Lower leg skin (tissue), 4 donors: ENCODE results near the gene GEMIN7. TPM values are rescaled to one million over a fixed set of nuclear protein-coding genes. Genes with fewer than 3 reads are reported as not detected.
"Not testable (repeated sequence)": the region's sequence is repeated elsewhere in the genome, so short reads cannot be mapped to it uniquely, and the experiment has no call there.

Experiments used
- DNase-seq, 2 donors: peaks; one replicate each; pipeline ENCODE4 v3.0.0-alpha.2; 2019; ENCODE audit warnings: low spot score in 2 of 2
- H3K4me3 ChIP-seq: fragments of 200-600 bp; sonication (generic); 2 replicates; pipeline ENCODE4 v1.5.1; 2017; ENCODE audit warnings: mild to moderate bottlenecking, low read depth; ENCODE audit not compliant: poor library complexity, severe bottlenecking
- CTCF ChIP-seq, 3 donors: fragments of 450-650 bp; IDR thresholded peaks; one replicate each; pipeline ENCODE4 v1.5.1; 2016; ENCODE audit warnings: antibody characterized with exemption in 3 of 3, mild to moderate bottlenecking in 3 of 3, moderate library complexity in 2 of 3
- POLR2A ChIP-seq, 2 donors: fragments of 450-650 bp; IDR thresholded peaks; one replicate each; pipeline ENCODE4 v1.6.1; 2016 to 2017; ENCODE audit warnings: antibody characterized with exemption in 2 of 2, mild to moderate bottlenecking in 1 of 2, moderate library complexity in 1 of 2
- WGBS, 2 donors: methylation state at CpG; one replicate each; pipeline ENCODE4 v1.1.5; 2018; 5-methylcytosine and 5-hydroxymethylcytosine counted together
- intact Hi-C: fragments of 100-400 bp; cut with DNase I; formaldehyde crosslinking; loops from one replicate; pipeline ENCODE4 v1.15.0; 2023; ENCODE audit warnings: low total_unique reads
- total RNA-seq, 4 donors: library from RNA; depleted of rRNA; stranded (reverse); fragments of >200 nt; gene quantifications; one replicate each; pipeline ENCODE4 v1.1.0, GENCODE V29; 2016

GEMIN7 gene
- total RNA-seq, 4 donors from 2014 or later: 11.8 to 24.9 (median 21.5) TPM

DNA sequence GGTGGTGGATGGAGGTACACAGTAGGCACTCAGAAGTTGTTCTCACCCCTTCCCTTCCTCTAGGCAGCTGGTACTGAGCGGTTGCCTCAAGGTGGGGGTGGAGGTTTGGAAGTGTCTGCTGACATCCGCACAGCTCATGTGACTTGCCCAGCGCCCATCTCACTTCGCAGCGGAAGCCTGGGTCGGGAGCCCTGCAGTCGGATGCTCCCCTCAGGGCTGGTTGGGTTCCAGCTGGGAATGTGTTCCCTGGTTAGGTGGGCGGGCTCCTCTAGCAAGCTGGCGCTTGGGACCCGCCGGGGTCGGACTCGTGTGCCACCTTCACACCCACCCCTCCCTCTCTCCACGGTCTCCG, 24.1 kb downstream of the GEMIN7 start:
- no peak overlapping the region for H3K4me3 ChIP-seq
- WGBS, 2 donors: 53 to 57% methylated on average over 12 to 15 of the region's 15 CpGs
- TF ChIP-seq CTCF (IDR thresholded peaks at IDR 0.05) (no peak), POLR2A (IDR thresholded peaks at IDR 0.05) (no peak)
- no peak for DNase-seq
- intact Hi-C loops: no loop called here

DNA sequence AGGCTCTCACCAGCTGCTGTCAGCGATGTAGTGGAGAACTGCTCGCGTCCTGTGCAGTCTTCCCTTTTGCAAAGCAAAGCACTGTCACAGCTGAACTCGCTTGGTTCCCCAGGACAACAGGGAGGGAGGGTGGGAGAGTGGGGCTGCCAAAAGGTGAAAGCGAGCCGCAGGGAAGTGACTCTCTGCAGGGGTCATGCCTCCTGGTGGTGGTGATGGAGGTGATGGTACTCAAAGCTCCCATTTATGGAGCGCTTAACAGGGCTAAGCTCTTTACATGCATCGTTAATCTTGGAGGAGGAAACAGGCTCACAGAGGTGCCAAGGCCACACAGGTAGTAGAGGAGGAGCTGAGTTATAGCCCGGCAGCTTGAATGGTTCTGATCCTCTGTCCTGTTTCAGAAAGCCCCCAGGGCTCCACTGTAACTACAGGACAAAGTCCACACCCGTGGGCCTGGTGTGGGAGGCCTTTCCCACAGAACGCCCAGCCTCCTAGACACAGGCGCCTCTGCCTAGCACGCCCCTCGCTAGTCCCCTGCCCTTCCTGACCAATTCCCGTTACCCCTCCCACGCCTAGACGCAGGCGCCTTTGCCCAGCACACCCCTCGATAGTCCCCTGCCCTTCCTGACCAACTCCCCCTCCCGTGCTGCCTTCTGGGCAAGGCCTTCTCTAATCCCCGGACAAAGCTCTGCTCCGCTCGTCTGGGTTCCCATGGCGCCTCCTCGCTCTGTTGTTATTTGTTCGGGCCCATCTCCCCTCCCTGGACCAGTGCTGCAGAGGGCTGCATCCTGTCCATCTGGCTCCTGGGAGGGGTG, 24.7 kb downstream of the GEMIN7 start:
- H3K4me3 ChIP-seq: no peak overlapping the region
- TF ChIP-seq CTCF (IDR thresholded peaks at IDR 0.05) (no peak), POLR2A (IDR thresholded peaks at IDR 0.05) (no peak)
- 52 to 59% methylated on average over 26 of the region's 26 CpGs for WGBS, 2 donors
- intact Hi-C loops: no loop called here
- DNase-seq: no peak

DNA sequence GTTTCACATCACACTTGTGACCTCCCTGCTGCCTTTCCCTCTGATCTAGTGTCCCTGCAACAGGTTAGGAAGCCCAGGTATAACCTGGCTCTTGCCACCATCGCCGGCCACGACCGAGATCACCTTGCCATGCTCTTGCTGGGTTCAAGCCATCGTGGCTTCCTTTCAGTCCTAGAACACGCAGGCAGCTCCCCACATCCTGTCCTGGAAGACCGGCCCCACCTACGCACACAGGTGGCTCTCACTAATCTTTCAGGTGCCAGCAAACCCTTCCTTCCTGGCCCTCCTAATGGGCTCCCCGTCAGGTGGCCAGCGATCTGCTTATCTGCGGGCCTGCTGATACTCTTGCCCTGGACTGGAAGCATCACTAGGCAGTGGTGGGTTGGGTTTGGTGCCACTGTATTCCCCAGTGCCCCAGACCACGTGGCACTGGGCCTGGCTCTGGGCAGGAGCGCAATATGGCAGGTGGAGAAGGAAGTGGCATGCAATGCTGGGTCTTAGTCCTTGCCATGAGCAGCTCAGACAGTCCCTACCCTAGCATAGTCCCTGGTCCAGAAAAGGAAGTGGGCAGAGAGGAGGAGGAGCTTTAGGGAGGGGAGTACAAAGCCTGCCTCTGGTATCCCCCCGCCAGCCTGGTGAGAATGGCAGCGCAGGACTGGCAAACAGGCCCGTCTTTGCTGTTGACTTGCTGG, 25.7 kb downstream of the GEMIN7 start:
- TF ChIP-seq POLR2A (IDR thresholded peaks at IDR 0.05) (no peak), CTCF (IDR thresholded peaks at IDR 0.05) (no peak)
- 80 to 89% methylated on average over 16 of the region's 16 CpGs for WGBS, 2 donors
- DNase-seq: no peak
- intact Hi-C loops: no loop called here
- no peak overlapping the region for H3K4me3 ChIP-seq

DNA sequence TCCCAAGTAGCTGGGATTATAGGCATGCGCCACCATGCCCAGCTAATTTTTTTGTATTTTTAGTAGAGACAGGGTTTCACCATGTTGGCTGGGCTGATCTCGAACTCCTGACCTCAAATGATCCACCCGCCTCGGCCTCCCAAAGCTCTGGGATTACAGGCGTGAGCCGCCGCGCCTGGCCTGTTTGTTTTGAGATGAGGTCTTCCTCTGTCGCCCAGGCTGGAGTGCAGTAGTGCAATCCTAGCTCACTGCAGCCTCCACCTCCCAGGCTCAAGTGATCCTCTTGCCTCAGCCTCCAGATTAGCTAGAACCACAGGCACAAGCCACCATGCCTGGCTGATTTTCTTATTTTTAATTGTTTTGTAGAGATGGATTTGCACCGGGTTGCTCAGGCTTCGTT, 27.3 kb downstream of the GEMIN7 start:
- H3K4me3 ChIP-seq, intact Hi-C loops, DNase-seq: not testable (repeated sequence)
- WGBS, 2 donors: 93 to 94% methylated on average over 11 of the region's 11 CpGs

- intact Hi-C loops: no loop called here
- TF ChIP-seq CTCF (IDR thresholded peaks at IDR 0.05) (no peak), POLR2A (IDR thresholded peaks at IDR 0.05) (no peak)
- no peak for DNase-seq
- 80 to 81% methylated on average over 12 of the region's 12 CpGs for WGBS, 2 donors
- H3K4me3 ChIP-seq: no peak overlapping the region
Observed at GRCh38 chr19:45107621-45108150, 28.6 kb downstream of the GEMIN7 start.

DNA sequence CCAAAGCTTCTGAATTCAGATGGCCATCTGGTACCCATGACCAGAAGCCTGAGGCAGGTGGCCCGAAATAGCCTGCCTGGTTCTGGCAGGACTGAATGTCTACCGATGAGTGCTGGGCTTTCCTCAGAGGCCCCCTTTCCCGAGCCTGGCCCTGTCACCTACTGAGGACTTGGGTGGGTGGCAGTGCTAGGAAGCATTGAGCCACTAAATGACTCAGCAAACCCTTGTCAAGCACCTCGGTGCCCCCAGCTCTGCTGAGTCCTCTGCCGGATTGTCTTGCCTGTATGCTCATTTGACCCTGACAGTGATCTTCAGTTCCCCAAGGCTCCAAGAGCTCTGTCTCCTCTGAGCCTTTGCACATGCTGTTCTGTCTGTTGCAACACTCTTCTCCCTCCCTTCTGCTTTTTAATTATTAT, 31.8 kb downstream of the GEMIN7 start:
- 74 to 76% methylated on average over 5 of the region's 5 CpGs for WGBS, 2 donors
- DNase-seq: no peak
- intact Hi-C loops: no loop called here
- no peak overlapping the region for H3K4me3 ChIP-seq
- TF ChIP-seq POLR2A (IDR thresholded peaks at IDR 0.05) (no peak), CTCF (IDR thresholded peaks at IDR 0.05) (no peak)
